ENCODE measurements around the gene AQP1. TPM values are rescaled to one million over a fixed set of nuclear protein-coding genes. Genes with fewer than 3 reads are reported as not detected.

Gene AQP1
- total RNA-seq, 1 experiment from 2014 or later: 0.52 TPM

GRCh38 chr7:30912021-30912730 lies 523 bp downstream of the AQP1 start:
- Histone ChIP-seq H3K27me3 (replicated peaks; ENCODE audit: control insufficient read depth, insufficient read depth, low read length) (no peaks in the 10 kb centered on the region), H3K4me1 (peaks cover 27% of the 10 kb centered on the region), H3K36me3 (ENCODE audit: control insufficient read depth, insufficient read depth, low read length) (no peaks in the 10 kb centered on the region), H3K4me3 (ENCODE audit: low read depth, low read length) (no peak overlapping the region), H3K9me3 (no peaks in the 10 kb centered on the region)
- H3K9me3 Mint-ChIP-seq (ENCODE audit: unreplicated experiment): no peaks in the 10 kb centered on the region
- intact Hi-C loops (cut with micrococcal nuclease; ENCODE audit: unreplicated experiment): no loop called here
- POLR2A ChIA-PET: no interaction called here
- no peak overlapping the region for H3K27ac Mint-ChIP-seq (ENCODE audit: unreplicated experiment)
- DNase-seq: no peak
- no peak for TF ChIP-seq CTCF (IDR thresholded peaks at IDR 0.05; ENCODE audit: insufficient read depth in 1 of 2, low read depth in 1 of 2, low read length in 1 of 2, severe bottlenecking in 1 of 2, unreplicated experiment in 1 of 2)
- H3K4me1 Mint-ChIP-seq (ENCODE audit: low read depth, unreplicated experiment): peaks cover 18% of the 10 kb centered on the region
- no peak overlapping the region for H3K4me3 Mint-ChIP-seq (ENCODE audit: unreplicated experiment)
- H3K36me3 Mint-ChIP-seq (ENCODE audit: insufficient read depth, unreplicated experiment): no peaks in the 10 kb centered on the region
- no peaks in the 10 kb centered on the region for H3K27me3 Mint-ChIP-seq (ENCODE audit: insufficient read depth, unreplicated experiment)
- CTCF ChIA-PET: no interaction called here
- no TSS peak for BruUV-seq (replicated peaks)

GRCh38 chr7:30912731-30912985 lies 1.0 kb downstream of the AQP1 start:
- no peak for TF ChIP-seq CTCF (IDR thresholded peaks at IDR 0.05; ENCODE audit: insufficient read depth in 1 of 2, low read depth in 1 of 2, low read length in 1 of 2, severe bottlenecking in 1 of 2, unreplicated experiment in 1 of 2)
- no peak for DNase-seq
- H3K36me3 ChIP-seq (ENCODE audit: control insufficient read depth, insufficient read depth, low read length): no peaks in the 10 kb centered on the region
- Mint-ChIP-seq H3K36me3 (ENCODE audit: insufficient read depth, unreplicated experiment) (no peaks in the 10 kb centered on the region), H3K4me3 (ENCODE audit: unreplicated experiment) (no peak overlapping the region), H3K27me3 (ENCODE audit: insufficient read depth, unreplicated experiment) (no peaks in the 10 kb centered on the region), H3K27ac (ENCODE audit: unreplicated experiment) (no peak overlapping the region), H3K4me1 (ENCODE audit: low read depth, unreplicated experiment) (peaks cover 18% of the 10 kb centered on the region), H3K9me3 (ENCODE audit: unreplicated experiment) (no peaks in the 10 kb centered on the region)
- no TSS peak for BruUV-seq (replicated peaks)
- POLR2A ChIA-PET: no interaction called here
- intact Hi-C loops (cut with micrococcal nuclease; ENCODE audit: unreplicated experiment): no loop called here
- no peak overlapping the region for H3K4me3 ChIP-seq (ENCODE audit: low read depth, low read length)
- H3K9me3 ChIP-seq: no peaks in the 10 kb centered on the region
- CTCF ChIA-PET: no interaction called here
- no peaks in the 10 kb centered on the region for H3K27me3 ChIP-seq (replicated peaks; ENCODE audit: control insufficient read depth, insufficient read depth, low read length)
- peaks cover 27% of the 10 kb centered on the region for H3K4me1 ChIP-seq

- no peak for TF ChIP-seq CTCF (IDR thresholded peaks at IDR 0.05; ENCODE audit: insufficient read depth in 1 of 2, low read depth in 1 of 2, low read length in 1 of 2, severe bottlenecking in 1 of 2, unreplicated experiment in 1 of 2)
- H3K27me3 Mint-ChIP-seq (ENCODE audit: insufficient read depth, unreplicated experiment): no peaks in the 10 kb centered on the region
- POLR2A ChIA-PET: no interaction called here
- H3K36me3 Mint-ChIP-seq (ENCODE audit: insufficient read depth, unreplicated experiment): no peaks in the 10 kb centered on the region
- Histone ChIP-seq H3K9me3 (no peaks in the 10 kb centered on the region), H3K36me3 (ENCODE audit: control insufficient read depth, insufficient read depth, low read length) (no peaks in the 10 kb centered on the region), H3K27me3 (replicated peaks; ENCODE audit: control insufficient read depth, insufficient read depth, low read length) (no peaks in the 10 kb centered on the region), H3K4me3 (ENCODE audit: low read depth, low read length) (no peak overlapping the region), H3K4me1 (peaks cover 27% of the 10 kb centered on the region)
- H3K4me1 Mint-ChIP-seq (ENCODE audit: low read depth, unreplicated experiment): peaks cover 18% of the 10 kb centered on the region
- H3K9me3 Mint-ChIP-seq (ENCODE audit: unreplicated experiment): no peaks in the 10 kb centered on the region
- H3K27ac Mint-ChIP-seq (ENCODE audit: unreplicated experiment): peak overlapping the region; percentile 79
- CTCF ChIA-PET: no interaction called here
- intact Hi-C loops (cut with micrococcal nuclease; ENCODE audit: unreplicated experiment): no loop called here
- BruUV-seq (replicated peaks): no TSS peak
- H3K4me3 Mint-ChIP-seq (ENCODE audit: unreplicated experiment): no peak overlapping the region
- no peak for DNase-seq
Measured at GRCh38 chr7:30912986-30913811, 1.5 kb downstream of the AQP1 start.

Measured in Caco-2 (cell line).